Skeletal muscle satellite cell (primary cell): Measurements from ENCODE around the gene TMX4.
"Not testable (repeated sequence)": the region's sequence is repeated elsewhere in the genome, so short reads cannot be mapped to it uniquely, and the experiment has no call there.

ENCODE experiments used
- H3K27me3 ChIP-seq: 2 replicates; pipeline ENCODE4 v1.7.0; 2013; ENCODE audit warnings: low read length; ENCODE audit not compliant: control insufficient read depth, insufficient read depth
- H3K36me3 ChIP-seq: 2 replicates; pipeline ENCODE4 v1.7.0; 2013; ENCODE audit warnings: mild to moderate bottlenecking, control low read depth, low read length; ENCODE audit not compliant: insufficient read depth
- H3K4me1 ChIP-seq: 2 replicates; pipeline ENCODE4 v1.7.0; 2013; ENCODE audit warnings: low read length; ENCODE audit not compliant: control insufficient read depth, insufficient read depth
- H3K4me2 ChIP-seq: 2 replicates; pipeline ENCODE4 v1.7.0; 2013; ENCODE audit warnings: mild to moderate bottlenecking, low read length
- H3K4me3 ChIP-seq: 2 replicates; pipeline ENCODE4 v1.7.0; 2013; ENCODE audit warnings: low read length
- H3K9ac ChIP-seq: 2 replicates; pipeline ENCODE4 v1.7.0; 2013; ENCODE audit warnings: mild to moderate bottlenecking, low read depth, low read length, moderate library complexity
- H3K9me3 ChIP-seq: replicated peaks from 2 replicates; pipeline ENCODE4 v1.7.0; 2013; ENCODE audit warnings: mild to moderate bottlenecking, control low read depth, low read length

Gene TMX4

GRCh38 chr20:7959484-7959883 is 60.1 kb downstream of the TMX4 start:
- H3K4me1 ChIP-seq, result no peaks in the 10 kb centered on the region
- H3K9ac ChIP-seq, result no peak overlapping the region
- H3K27me3 ChIP-seq, result peaks cover 5% of the 10 kb centered on the region

DNA sequence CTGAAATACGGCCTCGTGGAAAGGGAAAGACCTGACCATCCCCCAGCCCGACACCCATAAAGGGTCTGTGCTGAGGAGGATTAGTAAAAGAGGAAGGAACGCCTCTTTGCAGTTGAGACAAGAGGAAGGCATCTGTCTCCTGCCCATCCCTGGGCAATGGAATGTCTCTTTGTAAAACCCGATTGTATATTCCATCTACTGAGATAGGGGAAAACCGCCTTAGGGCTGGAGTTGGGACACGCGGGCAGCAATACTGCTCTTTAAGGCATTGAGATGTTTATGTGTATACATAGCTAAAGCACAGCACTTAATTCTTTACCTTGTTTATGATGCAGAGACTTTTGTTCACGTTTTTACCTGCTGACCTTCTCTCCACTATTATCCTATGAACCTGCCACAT is 63.0 kb downstream of the TMX4 start:
- not testable (repeated sequence) for H3K27me3 ChIP-seq, H3K9ac ChIP-seq

More at GRCh38 chr20:7959484-7959883, 60.1 kb downstream of the TMX4 start:
- no peaks in the 10 kb centered on the region for H3K36me3 ChIP-seq
- H3K9me3 ChIP-seq, result no peaks in the 10 kb centered on the region
- no peak overlapping the region for H3K4me2 ChIP-seq
- H3K4me3 ChIP-seq, result no peak overlapping the region

DNA sequence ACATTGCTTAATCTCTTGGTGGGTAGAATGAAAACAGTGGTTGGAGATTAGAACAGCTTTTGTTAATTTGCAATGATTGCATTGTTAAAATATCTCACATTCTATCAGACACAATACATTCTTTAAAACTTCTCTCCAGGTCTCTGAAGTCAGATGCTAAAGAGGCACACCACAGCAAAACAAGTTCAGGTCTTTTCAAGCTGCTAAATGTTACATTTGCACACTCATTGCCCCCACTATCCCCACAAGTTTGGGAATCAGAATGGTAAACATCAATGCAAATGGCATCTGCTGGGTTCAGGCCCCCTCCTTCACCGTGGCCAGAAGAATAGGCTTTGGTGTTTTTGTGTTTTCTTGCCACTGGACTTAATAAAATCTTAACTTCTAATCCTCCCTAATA is 69.2 kb downstream of the TMX4 start:
- H3K27me3 ChIP-seq, result peaks cover 7% of the 10 kb centered on the region
- H3K4me1 ChIP-seq, result no peaks in the 10 kb centered on the region
- H3K9me3 ChIP-seq, result no peaks in the 10 kb centered on the region
- no peak overlapping the region for H3K4me2 ChIP-seq
- no peak overlapping the region for H3K4me3 ChIP-seq
- H3K9ac ChIP-seq, result no peak overlapping the region
- no peaks in the 10 kb centered on the region for H3K36me3 ChIP-seq

More for the DNA sequence above, 63.0 kb downstream of the TMX4 start:
- H3K36me3 ChIP-seq, H3K9me3 ChIP-seq, H3K4me2 ChIP-seq, H3K4me3 ChIP-seq, H3K4me1 ChIP-seq: not testable (repeated sequence)

- no peaks in the 10 kb centered on the region for H3K9me3 ChIP-seq
Observed at GRCh38 chr20:7943891-7944290, 75.7 kb downstream of the TMX4 start.

GRCh38 chr20:7940341-7940740 is 79.2 kb downstream of the TMX4 start, which contains the start of gene HAO1:
Gene HAO1 (minus strand): TSS chr20:7940458. CDS start chr20:7940422, 36 bp downstream.
- Histone ChIP-seq H3K4me2 (no peak within 1 kb of the TSS), H3K27me3 (no peaks in the 10 kb centered on the region), H3K36me3 (no peaks in the 10 kb centered on the region), H3K9ac (no peak within 1 kb of the TSS), H3K9me3 (no peaks in the 10 kb centered on the region), H3K4me3 (no peak within 1 kb of the TSS), H3K4me1 (peaks cover 8% of the 10 kb centered on the region)

More at GRCh38 chr20:7943891-7944290, 75.7 kb downstream of the TMX4 start:
- Histone ChIP-seq H3K36me3 (no peaks in the 10 kb centered on the region), H3K4me1 (no peaks in the 10 kb centered on the region), H3K9ac (no peak overlapping the region), H3K4me3 (no peak overlapping the region), H3K4me2 (no peak overlapping the region), H3K27me3 (peaks cover 7% of the 10 kb centered on the region)

- Histone ChIP-seq H3K36me3 (no peaks in the 10 kb centered on the region), H3K4me1 (peaks cover 8% of the 10 kb centered on the region), H3K27me3 (no peaks in the 10 kb centered on the region), H3K4me2 (no peak overlapping the region), H3K9me3 (no peaks in the 10 kb centered on the region), H3K4me3 (no peak overlapping the region), H3K9ac (no peak overlapping the region)
Observed at GRCh38 chr20:7939663-7940062, 79.9 kb downstream of the TMX4 start.

DNA sequence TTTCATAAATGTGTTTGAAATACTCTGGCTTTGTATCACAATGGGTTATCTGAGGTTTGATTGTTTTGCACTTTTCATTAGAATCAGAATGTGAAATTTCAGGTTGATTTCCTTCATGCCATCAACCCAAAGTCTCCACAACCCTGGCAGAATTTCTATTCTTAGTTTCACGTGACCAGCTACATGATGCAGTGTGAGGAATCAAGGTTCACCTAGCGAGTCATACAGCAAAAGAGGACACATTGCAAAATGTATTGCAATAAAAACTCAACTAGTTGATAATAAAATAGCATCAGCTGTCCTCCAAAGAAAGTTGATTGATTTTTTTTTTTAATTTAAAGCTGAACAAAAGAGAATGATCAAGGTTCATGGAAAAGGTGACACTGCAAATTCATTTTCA is 81.5 kb downstream of the TMX4 start:
- H3K4me3 ChIP-seq, result no peak overlapping the region
- no peaks in the 10 kb centered on the region for H3K36me3 ChIP-seq
- no peaks in the 10 kb centered on the region for H3K9me3 ChIP-seq
- H3K27me3 ChIP-seq, result no peaks in the 10 kb centered on the region
- peaks cover 8% of the 10 kb centered on the region for H3K4me1 ChIP-seq
- no peak overlapping the region for H3K4me2 ChIP-seq
- H3K9ac ChIP-seq, result no peak overlapping the region

DNA sequence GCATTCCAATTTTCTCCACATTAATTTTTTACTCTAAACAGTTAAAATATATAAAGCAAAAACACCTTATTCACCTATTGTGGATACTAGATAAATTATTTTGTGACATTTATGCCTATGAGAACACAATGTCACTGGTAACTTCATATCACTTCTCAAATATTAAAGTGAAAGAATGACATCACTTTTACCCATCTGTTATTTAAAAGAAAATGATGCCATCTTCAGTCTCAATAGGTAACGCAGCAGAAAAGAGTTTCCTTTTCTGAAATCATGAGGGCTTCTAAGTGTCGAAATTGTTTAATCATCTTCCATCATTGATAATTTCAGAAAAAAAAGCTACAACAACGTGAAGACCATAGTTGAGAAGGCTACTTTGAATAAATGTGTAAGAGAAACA is 82.2 kb downstream of the TMX4 start:
- H3K9me3 ChIP-seq, result no peaks in the 10 kb centered on the region
- H3K4me2 ChIP-seq, result no peak overlapping the region
- H3K4me3 ChIP-seq, result no peak overlapping the region
- H3K4me1 ChIP-seq, result peaks cover 8% of the 10 kb centered on the region
- no peak overlapping the region for H3K9ac ChIP-seq
- no peaks in the 10 kb centered on the region for H3K36me3 ChIP-seq
- H3K27me3 ChIP-seq, result no peaks in the 10 kb centered on the region

DNA sequence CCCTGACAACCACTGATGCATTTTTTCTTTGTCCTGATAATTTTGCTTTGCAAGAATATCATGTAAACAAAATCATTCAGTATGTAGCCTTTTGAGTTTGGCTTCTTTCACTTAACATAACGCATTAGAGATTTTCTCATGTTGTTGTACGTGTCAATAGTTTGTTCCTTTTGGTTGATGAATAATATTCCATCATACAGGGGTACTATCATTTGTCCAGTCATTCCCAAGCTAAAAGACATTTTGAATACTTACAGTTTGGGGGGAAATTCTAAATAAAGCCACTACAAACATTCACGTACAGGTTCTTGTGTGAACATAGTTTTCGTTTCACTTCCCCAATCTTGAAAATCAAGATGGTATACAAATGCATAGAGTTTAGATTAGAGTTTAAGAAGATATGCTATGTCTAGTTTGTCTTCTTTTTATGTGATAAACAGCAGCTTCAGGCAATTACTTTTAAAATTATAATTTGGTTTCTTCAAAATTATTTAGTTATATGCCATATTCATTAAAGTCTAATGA is 84.5 kb downstream of the TMX4 start:
- Histone ChIP-seq H3K36me3 (no peaks in the 10 kb centered on the region), H3K4me2 (no peak overlapping the region), H3K9ac (no peak overlapping the region), H3K9me3 (no peaks in the 10 kb centered on the region), H3K4me3 (no peak overlapping the region), H3K4me1 (peaks cover 8% of the 10 kb centered on the region), H3K27me3 (no peaks in the 10 kb centered on the region)

DNA sequence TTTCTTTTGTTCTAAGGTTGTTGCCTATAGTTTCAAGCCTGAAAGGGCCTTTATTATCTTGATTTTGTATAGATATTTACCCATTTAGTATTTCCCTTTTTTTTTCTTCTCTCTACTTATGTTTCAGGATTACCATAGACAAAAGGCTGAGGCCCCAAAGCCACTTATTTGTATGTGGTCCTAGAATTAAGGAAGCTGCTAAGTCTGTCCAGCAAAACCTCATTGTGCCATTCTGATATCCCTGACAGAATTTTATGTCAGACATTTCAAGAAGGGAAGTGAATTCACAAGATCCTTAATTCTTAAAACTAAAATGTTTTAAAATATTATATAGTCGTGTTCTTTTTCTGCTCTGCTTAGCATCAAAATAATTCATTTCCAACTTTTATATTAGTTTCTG is 86.2 kb downstream of the TMX4 start:
- no peak overlapping the region for H3K4me3 ChIP-seq
- H3K27me3 ChIP-seq, result no peaks in the 10 kb centered on the region
- H3K9ac ChIP-seq, result no peak overlapping the region
- no peak overlapping the region for H3K4me2 ChIP-seq
- no peaks in the 10 kb centered on the region for H3K9me3 ChIP-seq
- H3K4me1 ChIP-seq, result peaks cover 8% of the 10 kb centered on the region
- H3K36me3 ChIP-seq, result no peaks in the 10 kb centered on the region

DNA sequence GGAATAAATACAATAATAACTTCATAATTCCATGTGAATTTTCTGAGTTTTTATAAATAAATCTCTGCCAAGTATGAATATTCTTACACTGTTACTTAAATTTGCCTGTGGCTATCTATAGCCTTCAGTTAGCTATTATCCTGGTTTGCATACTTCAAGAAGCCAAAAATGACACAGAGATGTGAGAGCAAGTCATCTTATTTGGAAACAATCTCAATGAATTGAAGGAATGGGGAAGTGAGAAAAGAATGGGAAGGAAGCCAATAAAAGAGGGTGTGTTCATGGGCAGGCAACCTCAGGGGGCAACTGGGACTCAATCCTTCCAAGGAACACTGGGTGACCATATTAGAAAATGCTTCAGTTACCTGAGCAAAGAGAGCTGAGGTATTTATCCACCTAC is 89.2 kb downstream of the TMX4 start:
- Histone ChIP-seq H3K27me3 (no peaks in the 10 kb centered on the region), H3K4me2 (no peak overlapping the region), H3K4me1 (peaks cover 2% of the 10 kb centered on the region), H3K36me3 (no peaks in the 10 kb centered on the region), H3K4me3 (no peak overlapping the region), H3K9me3 (no peaks in the 10 kb centered on the region), H3K9ac (no peak overlapping the region)
